H9 (cell line): Measurements from ENCODE around the gene TARS2. TPM values are rescaled to one million over a fixed set of nuclear protein-coding genes. Genes with fewer than 3 reads are reported as not detected.

Experiments used
- DNase-seq: peaks from one replicate; pipeline ENCODE4 v3.0.0-alpha.2; 2017
- H2AFZ ChIP-seq: one replicate; pipeline ENCODE4 v1.6.1; 2013; ENCODE audit warnings: mild to moderate bottlenecking, low read length, control low read depth, moderate library complexity
- H2AK5ac ChIP-seq: 2 replicates; pipeline ENCODE4 v1.6.1; 2013; ENCODE audit warnings: low read length, control low read depth, mixed read lengths; ENCODE audit not compliant: insufficient read length
- H2BK120ac ChIP-seq: one replicate; pipeline ENCODE4 v1.6.1; 2013; ENCODE audit warnings: low read depth, mild to moderate bottlenecking, low read length, control low read depth, inconsistent platforms; ENCODE audit not compliant: poor library complexity, severe bottlenecking
- H2BK12ac ChIP-seq: 2 replicates; pipeline ENCODE4 v1.6.1; 2013; ENCODE audit warnings: low read length, control low read depth, mixed read lengths, low read depth; ENCODE audit not compliant: insufficient read length
- H2BK15ac ChIP-seq: 2 replicates; pipeline ENCODE4 v1.6.1; 2013; ENCODE audit warnings: low read depth, low read length, control low read depth
- H2BK20ac ChIP-seq: one replicate; pipeline ENCODE4 v1.6.1; 2013; ENCODE audit warnings: low read depth, mild to moderate bottlenecking, low read length, control low read depth, inconsistent platforms; ENCODE audit not compliant: poor library complexity, severe bottlenecking
- H2BK5ac ChIP-seq: 2 replicates; pipeline ENCODE4 v1.6.1; 2013; ENCODE audit warnings: low read length, control low read depth, mixed read lengths; ENCODE audit not compliant: insufficient read length
- H3K14ac ChIP-seq: 2 replicates; pipeline ENCODE4 v1.6.1; 2013; ENCODE audit warnings: low read length, control low read depth; ENCODE audit not compliant: insufficient read depth
- H3K18ac ChIP-seq: 2 replicates; pipeline ENCODE4 v1.6.1; 2013; ENCODE audit warnings: low read depth, mild to moderate bottlenecking, mixed read lengths, low read length, control low read depth; ENCODE audit not compliant: insufficient read length
- H3K23ac ChIP-seq: 2 replicates; pipeline ENCODE4 v1.6.1; 2013; ENCODE audit warnings: low read length, control low read depth, mixed read lengths, low read depth; ENCODE audit not compliant: insufficient read length
- H3K23me2 ChIP-seq: 2 replicates; pipeline ENCODE4 v1.6.1; 2013; ENCODE audit warnings: low read depth, mild to moderate bottlenecking, mixed read lengths, low read length, control low read depth; ENCODE audit not compliant: insufficient read length, poor library complexity, severe bottlenecking
- H3K27ac ChIP-seq: 2 replicates; pipeline ENCODE4 v1.5.1; 2013; ENCODE audit warnings: low read length, control low read depth, mixed read lengths, low read depth; ENCODE audit not compliant: insufficient read length
- H3K27me3 ChIP-seq: 2 replicates; pipeline ENCODE4 v1.6.1; 2013; ENCODE audit warnings: low read length, control low read depth, inconsistent platforms; ENCODE audit not compliant: insufficient read depth
- H3K4ac ChIP-seq: 2 replicates; pipeline ENCODE4 v1.6.1; 2013; ENCODE audit warnings: low read depth, mild to moderate bottlenecking, control low read depth, inconsistent platforms, low read length, moderate library complexity
- H3K4me1 ChIP-seq: 2 replicates; pipeline ENCODE4 v1.6.1; 2013; ENCODE audit warnings: low read length, control low read depth, inconsistent platforms; ENCODE audit not compliant: insufficient read depth
- H3K4me2 ChIP-seq: 2 replicates; pipeline ENCODE4 v1.6.1; 2013; ENCODE audit warnings: low read length, control low read depth, mixed read lengths; ENCODE audit not compliant: insufficient read length, insufficient read depth
- H3K56ac ChIP-seq: 2 replicates; pipeline ENCODE4 v1.6.1; 2013; ENCODE audit warnings: low read depth, mild to moderate bottlenecking, mixed read lengths, low read length, control low read depth; ENCODE audit not compliant: insufficient read length
- H3K79me1 ChIP-seq: 2 replicates; pipeline ENCODE4 v1.6.1; 2013; ENCODE audit warnings: low read depth, mild to moderate bottlenecking, moderate library complexity, low read length, control low read depth, inconsistent platforms; ENCODE audit not compliant: insufficient read depth, poor library complexity, severe bottlenecking
- H3K79me2 ChIP-seq: 2 replicates; pipeline ENCODE4 v1.6.1; 2013; ENCODE audit warnings: low read length, control low read depth, inconsistent platforms; ENCODE audit not compliant: insufficient read depth
- H3K9ac ChIP-seq: 2 replicates; pipeline ENCODE4 v1.6.1; 2013; ENCODE audit warnings: low read length, control low read depth, mixed read lengths; ENCODE audit not compliant: insufficient read length; ENCODE audit errors: extremely low read depth
- H3K9me3 ChIP-seq: one replicate; pipeline ENCODE4 v1.6.1; 2013; ENCODE audit warnings: low read depth, low read length, inconsistent platforms; ENCODE audit not compliant: control insufficient read depth
- H3T11ph ChIP-seq: one replicate; pipeline ENCODE4 v1.6.1; 2013; ENCODE audit warnings: mild to moderate bottlenecking, low read length, control low read depth, inconsistent platforms
- H4K20me1 ChIP-seq: one replicate; pipeline ENCODE4 v1.6.1; 2013; ENCODE audit not compliant: control insufficient read depth, insufficient read length, insufficient read depth
- H4K5ac ChIP-seq: 2 replicates; pipeline ENCODE4 v1.6.1; 2013; ENCODE audit warnings: low read depth, mild to moderate bottlenecking, mixed read lengths, low read length, control low read depth; ENCODE audit not compliant: insufficient read length
- H4K8ac ChIP-seq: replicated peaks from 2 replicates; pipeline ENCODE4 v1.6.1; 2013; ENCODE audit warnings: low read length, control low read depth, mixed read lengths, low read depth; ENCODE audit not compliant: insufficient read length
- H4K91ac ChIP-seq: 2 replicates; pipeline ENCODE4 v1.6.1; 2013; ENCODE audit warnings: low read depth, mild to moderate bottlenecking, moderate library complexity, mixed read lengths, low read length, control low read depth; ENCODE audit not compliant: insufficient read length
- H3K27ac Mint-ChIP-seq, 3 experiments: 2 replicates in 2 of 3; 3 replicates in 1 of 3; pipeline ENCODE4 v1.8.0; 2020 to 2021; ENCODE audit warnings: mixed read lengths in 3 of 3, mild to moderate bottlenecking in 1 of 3, moderate library complexity in 1 of 3
- H3K27me3 Mint-ChIP-seq: 2 replicates; pipeline ENCODE4 v1.8.0; 2021; ENCODE audit warnings: low read depth, mild to moderate bottlenecking, moderate library complexity, mixed read lengths
- H3K36me3 Mint-ChIP-seq, 3 experiments: 2 replicates in 2 of 3; 3 replicates in 1 of 3; pipeline ENCODE4 v1.8.0; 2020 to 2021; ENCODE audit warnings: low read depth in 3 of 3, mixed read lengths in 3 of 3; ENCODE audit not compliant: insufficient read depth in 1 of 3
- H3K4me1 Mint-ChIP-seq, 2 experiments: 2 replicates each; pipeline ENCODE4 v1.8.0; 2020; ENCODE audit warnings: mixed read lengths in 2 of 2
- H3K4me3 Mint-ChIP-seq, 2 experiments: 2 replicates in 1 of 2; 3 replicates in 1 of 2; pipeline ENCODE4 v1.8.0; 2020 to 2021; ENCODE audit warnings: mild to moderate bottlenecking in 2 of 2, mixed read lengths in 2 of 2, moderate library complexity in 1 of 2
- H3K9me3 Mint-ChIP-seq, 2 experiments: 2 replicates in 1 of 2; 3 replicates in 1 of 2; pipeline ENCODE4 v1.8.0; 2020; ENCODE audit warnings: mild to moderate bottlenecking in 2 of 2, mixed read lengths in 2 of 2, moderate library complexity in 1 of 2
- WGBS: extraction: QIAGEN DNeasy Blood & Tissue Kit; methylation state at CpG from one replicate; pipeline ENCODE4 v1.1.7; 2013; ENCODE audit warnings: missing lambda C conversion rate, low lambda C conversion rate, mixed read lengths; ENCODE audit not compliant: insufficient read length; ENCODE audit errors: extremely low coverage; 5-methylcytosine and 5-hydroxymethylcytosine counted together
- total RNA-seq: library from RNA; stranded (reverse); gene quantifications from 2 replicates; pipeline ENCODE4 v1.2.1, GENCODE V29; 2021
- TF ChIP-seq, protein P1 (sequence below): fragments of 200-600 bp; sonication (generic); conservative IDR thresholded peaks from 3 replicates; pipeline ENCODE4 v1.8.0; 2021; ENCODE audit warnings: antibody characterized with exemption, mild to moderate bottlenecking

The TARS2 gene
- total RNA-seq, 1 experiment from 2014 or later = 36.5 TPM

DNA sequence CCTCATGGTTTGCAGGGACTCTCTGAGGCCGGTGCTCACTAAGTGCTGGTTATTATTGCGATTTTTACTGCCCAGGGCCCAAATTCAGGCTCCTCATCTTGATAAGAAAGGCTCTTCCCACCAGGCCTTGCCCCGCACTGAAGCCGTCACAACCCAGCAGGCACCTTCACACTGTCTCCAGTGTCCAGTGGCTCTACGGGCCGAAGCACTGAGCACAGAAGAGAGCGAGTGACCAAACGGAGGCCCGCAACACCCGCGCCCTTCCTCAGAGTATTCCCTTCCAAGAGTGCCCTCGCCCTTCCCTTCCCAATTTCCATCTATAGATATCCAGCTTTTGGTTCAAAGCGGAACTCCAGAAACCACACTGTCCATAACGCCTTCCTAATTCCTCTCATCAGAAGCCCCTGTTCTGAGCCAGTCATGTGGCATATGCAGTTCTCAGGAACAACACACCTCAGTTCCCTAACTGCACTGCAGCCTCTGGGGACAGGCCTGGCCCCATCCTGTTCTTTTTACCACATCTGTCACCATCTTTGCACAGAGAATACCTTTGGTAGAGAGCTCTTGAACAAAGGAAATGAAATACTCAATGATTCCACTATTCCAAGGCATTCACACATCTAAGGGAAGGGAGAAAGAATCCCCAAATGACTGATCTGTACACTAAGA is 43.4 kb downstream of the TARS2 start:
- Histone ChIP-seq H3K14ac (no peak overlapping the region), H4K20me1 (no peaks in the 10 kb centered on the region), H2BK20ac (no peak overlapping the region), H3K79me1 (no peaks in the 10 kb centered on the region), H3K27me3 (no peaks in the 10 kb centered on the region), H2BK15ac (no peak overlapping the region), H3K4me2 (no peak overlapping the region), H3K27ac (no peak overlapping the region), H3K4ac (no peak overlapping the region), H3K4me1 (no peaks in the 10 kb centered on the region), H4K8ac (no peak overlapping the region), H4K5ac (no peak overlapping the region), H2BK12ac (no peak overlapping the region), H3K9me3 (no peaks in the 10 kb centered on the region), H3K18ac (no peak overlapping the region), H3K23me2 (no peaks in the 10 kb centered on the region), H3K23ac (no peak overlapping the region), H3K79me2 (no peaks in the 10 kb centered on the region), H4K91ac (no peak overlapping the region), H2BK120ac (no peak overlapping the region), H3K56ac (no peak overlapping the region), H2BK5ac (no peak overlapping the region), H2AFZ (no peak overlapping the region), H2AK5ac (no peak overlapping the region), H3T11ph (no peak overlapping the region), H3K9ac (no peak overlapping the region)
- no peak for DNase-seq
- Mint-ChIP-seq H3K4me1 (peaks cover 7 to 18% of the 10 kb centered on the region in 2 experiments), H3K36me3 (no peaks in the 10 kb centered on the region), H3K9me3 (no peaks in the 10 kb centered on the region), H3K27me3 (no peaks in the 10 kb centered on the region; the same call in 1 of the 2 replicates), H3K4me3 (no peak overlapping the region), H3K27ac (no peak overlapping the region)
- WGBS = no CpG with 5 or more reads among the region's 14 CpGs
- TF ChIP-seq, protein P1, sequence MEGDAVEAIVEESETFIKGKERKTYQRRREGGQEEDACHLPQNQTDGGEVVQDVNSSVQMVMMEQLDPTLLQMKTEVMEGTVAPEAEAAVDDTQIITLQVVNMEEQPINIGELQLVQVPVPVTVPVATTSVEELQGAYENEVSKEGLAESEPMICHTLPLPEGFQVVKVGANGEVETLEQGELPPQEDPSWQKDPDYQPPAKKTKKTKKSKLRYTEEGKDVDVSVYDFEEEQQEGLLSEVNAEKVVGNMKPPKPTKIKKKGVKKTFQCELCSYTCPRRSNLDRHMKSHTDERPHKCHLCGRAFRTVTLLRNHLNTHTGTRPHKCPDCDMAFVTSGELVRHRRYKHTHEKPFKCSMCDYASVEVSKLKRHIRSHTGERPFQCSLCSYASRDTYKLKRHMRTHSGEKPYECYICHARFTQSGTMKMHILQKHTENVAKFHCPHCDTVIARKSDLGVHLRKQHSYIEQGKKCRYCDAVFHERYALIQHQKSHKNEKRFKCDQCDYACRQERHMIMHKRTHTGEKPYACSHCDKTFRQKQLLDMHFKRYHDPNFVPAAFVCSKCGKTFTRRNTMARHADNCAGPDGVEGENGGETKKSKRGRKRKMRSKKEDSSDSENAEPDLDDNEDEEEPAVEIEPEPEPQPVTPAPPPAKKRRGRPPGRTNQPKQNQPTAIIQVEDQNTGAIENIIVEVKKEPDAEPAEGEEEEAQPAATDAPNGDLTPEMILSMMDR = no peak
